GM10248 (cell line): ENCODE data around the gene BRINP3.

Experiments
- CTCF ChIA-PET: fragments of 300-600 bp; sonication (Branson Sonifier 250); formaldehyde crosslinking; extraction: SDS; loops from one replicate; lab custom pipeline; 2021; ENCODE audit warnings: antibody characterized with exemption; lab: Yijun Ruan, JAX
- POLR2A ChIA-PET: fragments of 350-650 bp; sonication (Branson Sonifier 250); formaldehyde crosslinking; extraction: SDS; loops from one replicate; lab custom pipeline; 2020; ENCODE audit warnings: antibody characterized with exemption; lab: Yijun Ruan, JAX
- DNase-seq: peaks from one replicate; pipeline ENCODE4 v3.0.0; 2012; ENCODE audit errors: extremely low spot score
- TF ChIP-seq, protein P1 (sequence below): IDR thresholded peaks from 2 replicates; pipeline ENCODE4 v1.5.1; 2012; ENCODE audit warnings: mild to moderate bottlenecking, low read depth; ENCODE audit errors: extremely low read depth, missing control alignments, control extremely low read depth

The BRINP3 gene

DNA sequence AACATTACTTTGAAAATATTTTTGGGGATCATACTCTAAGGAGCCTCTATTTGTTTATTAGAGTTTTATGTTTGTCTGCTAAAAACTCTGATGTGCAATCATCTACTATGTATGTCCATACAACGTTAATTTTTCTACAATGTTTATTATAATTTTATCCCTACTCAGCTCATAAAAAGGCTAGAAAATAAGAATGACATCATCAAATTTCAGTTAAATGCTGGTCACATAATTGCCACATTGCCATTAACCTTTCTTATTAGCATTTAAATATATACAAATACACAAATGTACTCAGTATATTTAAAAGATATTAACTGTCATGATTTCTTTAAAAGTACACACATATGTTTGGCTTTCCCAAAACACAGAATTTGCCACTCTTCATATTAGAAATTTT, 191.6 kb downstream of the BRINP3 start:
- ChIA-PET CTCF (no interaction called here), POLR2A (no interaction called here)
- TF ChIP-seq, protein P1, sequence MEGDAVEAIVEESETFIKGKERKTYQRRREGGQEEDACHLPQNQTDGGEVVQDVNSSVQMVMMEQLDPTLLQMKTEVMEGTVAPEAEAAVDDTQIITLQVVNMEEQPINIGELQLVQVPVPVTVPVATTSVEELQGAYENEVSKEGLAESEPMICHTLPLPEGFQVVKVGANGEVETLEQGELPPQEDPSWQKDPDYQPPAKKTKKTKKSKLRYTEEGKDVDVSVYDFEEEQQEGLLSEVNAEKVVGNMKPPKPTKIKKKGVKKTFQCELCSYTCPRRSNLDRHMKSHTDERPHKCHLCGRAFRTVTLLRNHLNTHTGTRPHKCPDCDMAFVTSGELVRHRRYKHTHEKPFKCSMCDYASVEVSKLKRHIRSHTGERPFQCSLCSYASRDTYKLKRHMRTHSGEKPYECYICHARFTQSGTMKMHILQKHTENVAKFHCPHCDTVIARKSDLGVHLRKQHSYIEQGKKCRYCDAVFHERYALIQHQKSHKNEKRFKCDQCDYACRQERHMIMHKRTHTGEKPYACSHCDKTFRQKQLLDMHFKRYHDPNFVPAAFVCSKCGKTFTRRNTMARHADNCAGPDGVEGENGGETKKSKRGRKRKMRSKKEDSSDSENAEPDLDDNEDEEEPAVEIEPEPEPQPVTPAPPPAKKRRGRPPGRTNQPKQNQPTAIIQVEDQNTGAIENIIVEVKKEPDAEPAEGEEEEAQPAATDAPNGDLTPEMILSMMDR = no peak
- DNase-seq = no peak

DNA sequence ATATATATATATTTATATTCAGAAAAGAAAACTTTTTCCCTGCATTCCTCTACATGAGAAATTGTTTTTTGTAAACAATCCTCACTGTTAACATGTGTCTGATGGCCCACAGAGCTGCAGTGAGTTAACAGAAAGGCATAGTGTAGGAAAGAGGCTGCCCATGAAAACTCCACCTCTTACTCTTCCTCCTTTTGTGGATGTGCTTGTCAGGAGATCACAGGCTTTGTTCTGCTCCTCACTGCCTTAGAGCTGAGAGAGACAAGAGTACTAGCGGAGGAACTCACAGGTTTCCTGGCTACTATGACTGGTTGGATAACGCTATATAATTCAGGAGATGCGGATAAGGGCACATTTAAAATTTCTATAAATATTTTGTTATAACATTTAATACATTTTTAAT, 200.6 kb downstream of the BRINP3 start:
- DNase-seq = no peak
- POLR2A ChIA-PET = no interaction called here

DNA sequence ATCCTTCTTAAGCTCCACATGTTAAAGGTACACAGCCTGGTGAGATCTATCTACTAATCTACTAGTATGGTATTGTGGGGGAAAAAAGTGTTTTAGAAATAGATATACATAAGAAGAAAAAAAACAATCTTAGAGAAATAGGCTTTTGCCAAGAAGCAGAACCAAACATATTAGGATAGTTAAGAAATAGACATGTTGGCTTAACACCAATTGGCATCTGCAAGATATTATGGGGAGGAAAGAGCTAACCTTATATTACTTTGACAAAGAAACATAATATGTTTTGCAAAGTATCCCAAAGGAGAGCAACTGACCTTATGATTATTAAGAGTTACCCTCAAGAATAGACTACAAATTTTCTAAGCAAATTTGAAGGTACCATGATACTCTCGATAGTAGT, 202.9 kb downstream of the BRINP3 start:
- CTCF ChIA-PET = no interaction called here
- TF ChIP-seq, protein P1 = no peak
- POLR2A ChIA-PET = no interaction called here
- DNase-seq = no peak

More for the DNA sequence above, 200.6 kb downstream of the BRINP3 start:
- TF ChIP-seq, protein P1 = no peak
- CTCF ChIA-PET = interaction anchor here (1.0 kb wide), 1 partner anchor 12 kb away, joined by 3 read pairs; no protein-coding TSS in a partner anchor

DNA sequence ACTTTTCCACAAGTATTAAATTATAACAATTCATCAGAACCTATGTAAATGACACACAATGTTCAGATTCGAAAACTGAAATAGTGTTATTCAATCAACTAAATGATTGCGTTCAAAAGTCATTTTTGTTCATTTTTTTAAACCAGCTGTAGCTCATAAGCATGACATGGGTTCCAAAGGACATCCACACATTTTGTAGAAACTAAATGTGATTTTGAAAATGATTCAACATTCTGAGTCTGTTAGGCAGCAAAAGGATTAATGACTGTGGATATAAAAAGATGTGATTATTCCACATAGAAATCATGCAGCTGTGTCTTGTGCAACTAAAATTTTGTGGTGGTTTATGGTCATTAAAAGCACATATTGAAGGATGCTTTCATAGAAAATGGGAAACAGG, 204.5 kb downstream of the BRINP3 start:
- no peak for DNase-seq
- ChIA-PET CTCF (interaction anchor here (1.5 kb wide), 1 partner anchor 10 kb away, joined by 5 read pairs; no protein-coding TSS in a partner anchor), POLR2A (no interaction called here)
- TF ChIP-seq, protein P1 = no peak

DNA sequence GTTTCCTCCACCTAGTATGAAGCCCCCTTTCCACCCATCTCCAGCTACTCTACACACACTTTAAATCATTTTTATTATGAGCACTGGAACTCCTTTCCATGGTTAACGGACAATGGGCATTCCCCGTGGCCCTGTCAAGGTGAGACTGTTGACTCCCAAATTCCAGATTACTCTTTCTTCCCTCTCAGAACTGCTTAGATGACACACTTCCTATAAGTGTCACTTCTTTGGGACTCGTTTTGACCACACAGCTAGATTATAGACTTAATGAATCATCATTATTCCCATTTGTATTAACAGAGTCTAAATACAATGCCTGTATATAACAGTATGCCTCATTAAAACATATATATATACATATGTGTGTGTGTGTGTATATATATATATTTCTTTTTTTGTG, 215.1 kb downstream of the BRINP3 start:
- TF ChIP-seq, protein P1 = no peak
- ChIA-PET CTCF (interaction anchor here (1.5 to 1.7 kb wide), 2 partner anchors 10 to 18 kb away, joined by 5 to 7 read pairs; no protein-coding TSS in a partner anchor), POLR2A (no interaction called here)
- no peak for DNase-seq

DNA sequence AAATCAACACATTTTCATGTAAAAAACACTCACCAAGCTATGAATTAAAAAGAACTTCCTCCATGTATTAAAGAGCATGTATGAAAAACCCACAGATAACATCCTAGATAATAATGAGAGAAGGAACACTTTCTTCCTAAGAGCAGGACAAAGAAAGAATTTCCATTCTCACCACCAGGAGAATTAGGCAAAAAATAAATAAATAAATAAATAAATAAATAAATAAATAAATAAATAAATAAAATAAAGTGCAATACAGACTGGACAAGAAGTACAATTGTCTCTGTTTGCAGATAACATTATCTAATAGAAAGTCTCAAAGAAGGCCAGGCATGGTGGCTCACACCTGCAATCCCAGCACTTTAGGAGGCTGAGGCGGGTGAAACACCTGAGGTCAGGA, 218.2 kb downstream of the BRINP3 start:
- TF ChIP-seq, protein P1 = no peak
- no peak for DNase-seq
- POLR2A ChIA-PET = no interaction called here
- CTCF ChIA-PET = no interaction called here
